Stromal cell of bone marrow (primary cell): ENCODE results near the gene DERA.
"Not testable (repeated sequence)": the region's sequence is repeated elsewhere in the genome, so short reads cannot be mapped to it uniquely, and the experiment has no call there.

ENCODE experiments used
- DNase-seq: peaks from one replicate; pipeline ENCODE4 v3.0.0-alpha.2; 2012; ENCODE audit warnings: low read depth

The DERA gene

GRCh38 chr12:15910864-15911721, at the start of gene DERA:
TSS of gene DERA (plus strand) at chr12:15911332. CDS start at chr12:15911384, 52 bp downstream.
- DNase-seq: peak; percentile 58

DNA sequence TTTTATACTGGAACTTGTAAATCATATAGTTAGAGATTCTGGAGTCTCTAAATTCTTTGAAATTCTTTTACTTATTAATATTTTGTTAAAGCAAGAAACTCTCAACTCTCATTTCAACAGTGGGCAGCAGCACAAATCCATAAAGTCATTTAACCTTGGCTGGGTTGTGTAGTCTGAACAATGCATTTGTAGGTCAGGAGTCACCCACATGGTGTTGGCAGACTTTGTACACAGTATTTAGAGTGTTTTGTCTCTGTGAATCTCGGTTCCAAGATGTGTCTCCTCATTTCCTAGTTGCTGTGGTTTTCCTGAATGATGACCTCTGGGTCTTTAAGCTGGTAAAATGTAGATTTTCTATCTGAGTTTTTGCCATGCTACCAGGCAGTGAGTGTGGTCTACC, 49.7 kb upstream of the DERA start:
- DNase-seq: no peak

DNA sequence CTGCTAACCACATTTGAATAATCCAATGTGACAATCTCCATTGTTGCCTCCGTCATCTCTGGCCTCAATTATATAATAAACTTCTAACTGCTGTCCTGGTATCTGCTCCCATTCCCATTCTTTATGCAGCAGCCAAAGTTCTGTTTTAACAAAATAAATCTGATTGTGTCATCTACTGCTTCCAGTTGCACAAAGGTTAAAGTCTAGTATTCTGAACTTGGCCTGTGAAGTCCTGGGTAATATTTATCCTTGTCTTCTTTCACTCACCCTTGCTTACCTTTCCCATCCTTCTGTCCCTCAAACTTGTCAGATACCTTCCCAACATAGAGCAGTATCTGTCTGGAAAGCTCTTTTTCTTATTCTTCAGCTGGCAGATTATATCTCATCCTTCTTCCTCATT, 48.3 kb upstream of the DERA start:
- no peak for DNase-seq

- no peak for DNase-seq
These were observed 47.8 kb upstream of the DERA start for GRCh38 chr12:15863372-15863771.

GRCh38 chr12:15863984-15864383, 47.1 kb upstream of the DERA start:
- no peak for DNase-seq

DNA sequence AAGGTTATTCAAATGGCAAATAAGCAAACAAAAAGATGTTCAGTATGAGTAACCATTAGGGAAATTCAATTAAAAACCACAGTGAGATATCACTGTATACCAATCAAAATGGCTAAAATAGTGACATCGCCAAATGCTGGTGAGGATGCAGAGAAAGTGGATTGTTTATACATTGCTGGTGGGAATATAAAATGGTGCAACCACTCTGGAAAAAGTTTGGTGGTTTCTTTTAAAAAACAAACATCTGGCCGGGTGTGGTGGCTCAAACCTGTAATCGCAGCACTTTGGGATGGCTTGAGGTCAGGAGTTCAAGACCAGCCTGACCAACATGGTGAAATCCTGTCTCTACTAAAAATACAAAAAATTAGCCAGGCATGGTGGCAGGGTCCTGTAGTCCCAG, 42.9 kb upstream of the DERA start:
- DNase-seq: no peak

GRCh38 chr12:15873556-15873955, 37.6 kb upstream of the DERA start:
- DNase-seq: no peak

- not testable (repeated sequence) for DNase-seq
These were observed 36.5 kb upstream of the DERA start for GRCh38 chr12:15874556-15875145.

DNA sequence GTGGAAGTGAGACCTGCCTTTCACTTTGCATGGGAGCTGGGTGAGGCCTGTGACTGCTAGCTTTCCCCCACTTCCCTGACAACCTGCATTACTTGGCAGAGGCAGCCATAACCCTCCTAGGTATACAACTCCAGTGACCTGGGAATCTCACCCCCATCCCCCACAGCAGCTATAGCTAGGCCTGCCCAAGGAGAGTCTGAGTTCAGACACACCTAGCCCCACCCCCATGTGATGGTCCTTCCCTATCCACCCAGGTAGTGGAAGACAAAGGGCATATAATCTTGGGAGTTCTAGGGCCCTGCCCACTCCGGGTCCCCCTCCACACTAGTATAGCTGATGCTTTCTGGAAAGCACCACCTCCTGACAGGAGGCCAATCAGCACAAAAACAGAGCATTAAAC, 35.3 kb upstream of the DERA start:
- no peak for DNase-seq

DNA sequence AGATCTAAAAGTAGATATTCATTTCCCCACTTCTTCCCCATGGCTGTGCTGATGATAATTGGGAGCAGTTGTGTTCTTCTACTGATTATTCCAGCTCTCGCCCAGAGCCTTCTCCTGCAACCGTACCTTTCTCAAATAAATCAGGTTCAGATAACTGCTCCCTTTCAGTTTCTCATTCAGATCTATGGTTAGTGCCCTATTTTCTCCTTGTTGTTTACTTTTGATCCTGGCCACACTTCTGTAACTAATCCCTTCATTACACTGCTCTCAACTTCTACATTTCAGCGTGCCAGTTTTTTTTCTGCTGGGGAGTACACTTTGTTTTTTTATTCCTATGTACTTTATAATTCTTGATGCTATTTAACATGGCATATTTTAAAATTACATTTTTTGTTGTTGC, 31.7 kb upstream of the DERA start:
- DNase-seq: no peak

DNA sequence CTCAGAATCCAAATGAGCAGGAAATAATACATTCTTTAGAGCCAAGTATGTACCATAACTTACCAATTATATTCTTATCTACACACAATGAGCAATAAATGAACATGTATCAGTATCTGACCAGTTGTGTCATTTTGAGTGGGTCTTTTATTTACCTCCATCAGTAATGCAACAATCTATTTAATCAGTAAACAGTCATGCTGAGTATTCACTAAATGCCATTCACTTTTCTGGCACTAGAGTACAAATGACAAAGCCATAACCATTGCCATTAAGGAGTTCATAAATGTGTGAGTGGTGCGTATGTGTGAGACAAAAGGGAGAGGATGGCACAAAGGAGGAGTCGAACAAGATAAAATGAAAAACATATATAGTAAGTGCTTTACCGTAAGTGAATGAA, 30.4 kb upstream of the DERA start:
- DNase-seq: no peak

DNA sequence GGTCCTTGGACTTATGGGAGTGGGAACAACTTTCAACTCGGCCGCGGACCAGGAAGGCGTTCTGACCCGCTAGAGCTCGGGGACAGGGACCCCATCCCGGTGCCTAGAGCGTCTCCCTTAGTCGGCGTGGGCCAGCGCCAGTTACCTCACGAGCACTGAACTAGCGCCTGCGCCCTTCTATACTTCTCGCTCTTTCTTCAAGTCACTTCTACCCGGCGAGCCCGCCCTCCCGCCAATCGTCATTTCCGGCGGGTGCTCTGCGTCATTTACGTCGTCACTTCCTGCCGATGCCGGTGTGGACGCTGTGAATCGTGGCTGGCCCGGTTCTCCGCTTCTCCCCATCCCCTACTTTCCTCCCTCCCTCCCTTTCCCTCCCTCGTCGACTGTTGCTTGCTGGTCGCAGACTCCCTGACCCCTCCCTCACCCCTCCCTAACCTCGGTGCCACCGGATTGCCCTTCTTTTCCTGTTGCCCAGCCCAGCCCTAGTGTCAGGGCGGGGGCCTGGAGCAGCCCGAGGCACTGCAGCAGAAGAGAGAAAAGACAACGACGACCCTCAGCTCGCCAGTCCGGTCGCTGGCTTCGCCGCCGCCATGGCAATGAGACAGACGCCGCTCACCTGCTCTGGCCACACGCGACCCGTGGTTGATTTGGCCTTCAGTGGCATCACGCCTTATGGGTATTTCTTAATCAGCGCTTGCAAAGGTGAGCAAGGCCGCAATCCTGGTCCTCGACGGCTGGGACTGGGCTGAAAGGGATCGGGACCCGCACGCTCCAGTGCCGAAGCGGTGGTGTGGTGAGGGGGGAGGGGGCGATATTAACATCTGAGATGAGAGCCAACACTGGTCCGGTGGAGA, 28.8 kb upstream of the DERA start, which contains the start of gene STRAP:
TSS of gene STRAP (plus strand) at position 270 of the 854 bp plus-strand sequence. CDS start at position 591, 321 bp downstream.
- peak; percentile 94 for DNase-seq

- DNase-seq: no peak
These were observed 27.6 kb upstream of the DERA start for GRCh38 chr12:15883536-15883935.

DNA sequence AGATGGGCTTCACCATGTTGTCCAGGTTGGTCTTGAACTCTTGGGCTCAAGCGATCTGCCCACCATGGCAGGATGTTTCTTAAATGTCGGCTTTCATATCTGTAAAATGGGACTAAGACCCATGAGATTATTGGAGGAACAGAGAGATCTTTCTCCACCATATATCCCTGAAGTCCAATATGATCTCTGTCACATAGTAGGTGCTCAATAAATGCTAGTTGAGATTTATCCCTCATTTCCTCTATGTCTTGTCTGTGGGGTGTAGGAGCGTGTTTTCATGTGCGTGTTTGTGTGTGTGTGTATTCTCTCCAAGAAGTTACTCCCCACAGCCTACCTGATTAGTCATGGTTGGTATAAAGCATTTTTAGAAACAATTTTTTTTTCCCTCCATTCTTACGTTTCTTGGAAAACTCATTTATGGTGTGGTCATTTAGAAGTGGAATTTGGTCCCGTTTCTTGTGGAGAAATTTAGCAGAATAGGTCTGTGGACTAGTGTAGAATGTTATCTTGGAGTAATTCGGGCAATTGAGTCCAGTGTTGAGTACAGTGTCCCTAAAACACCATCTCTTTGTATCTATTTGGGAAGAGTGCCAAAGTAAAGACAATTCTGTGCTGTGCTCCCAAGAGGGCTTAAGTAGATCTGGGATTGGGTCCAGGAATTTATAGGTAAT, 24.6 kb upstream of the DERA start:
- no peak for DNase-seq

DNA sequence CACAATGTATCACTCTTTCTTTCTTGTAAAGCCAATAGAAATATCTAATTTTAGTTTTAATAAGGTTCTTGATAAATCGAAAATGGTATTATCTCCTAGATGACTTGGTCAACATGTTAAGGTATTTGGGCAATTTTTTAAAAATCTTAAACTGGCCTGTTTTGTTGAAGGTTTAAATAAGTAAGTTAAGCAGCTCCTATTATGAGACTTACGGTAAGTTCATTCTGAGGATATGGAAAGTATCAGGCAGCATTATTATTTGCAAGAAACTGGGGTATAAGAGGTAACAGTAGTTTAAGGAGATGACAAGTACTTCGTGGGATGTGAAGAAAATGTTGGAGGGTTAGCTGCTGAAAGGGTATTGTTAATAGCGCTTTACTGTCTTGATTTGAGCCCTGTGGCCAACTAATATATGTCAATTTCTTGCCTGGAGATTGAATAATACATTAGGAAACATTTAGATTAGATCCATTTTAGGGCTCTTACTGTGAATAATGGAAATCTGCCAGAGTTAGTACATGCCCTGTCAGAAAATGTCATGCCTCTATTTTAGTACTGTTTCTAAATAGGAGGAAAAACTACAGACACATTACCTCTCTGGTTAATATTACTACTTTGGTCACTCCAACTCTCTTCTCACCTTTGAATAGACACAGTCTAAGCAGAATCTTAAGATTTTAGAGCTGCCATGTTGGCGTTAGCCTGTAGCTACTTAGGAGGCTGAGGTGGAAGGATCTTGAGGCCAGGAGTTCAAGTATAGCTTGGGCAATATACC, 23.9 kb upstream of the DERA start:
- no peak for DNase-seq

DNA sequence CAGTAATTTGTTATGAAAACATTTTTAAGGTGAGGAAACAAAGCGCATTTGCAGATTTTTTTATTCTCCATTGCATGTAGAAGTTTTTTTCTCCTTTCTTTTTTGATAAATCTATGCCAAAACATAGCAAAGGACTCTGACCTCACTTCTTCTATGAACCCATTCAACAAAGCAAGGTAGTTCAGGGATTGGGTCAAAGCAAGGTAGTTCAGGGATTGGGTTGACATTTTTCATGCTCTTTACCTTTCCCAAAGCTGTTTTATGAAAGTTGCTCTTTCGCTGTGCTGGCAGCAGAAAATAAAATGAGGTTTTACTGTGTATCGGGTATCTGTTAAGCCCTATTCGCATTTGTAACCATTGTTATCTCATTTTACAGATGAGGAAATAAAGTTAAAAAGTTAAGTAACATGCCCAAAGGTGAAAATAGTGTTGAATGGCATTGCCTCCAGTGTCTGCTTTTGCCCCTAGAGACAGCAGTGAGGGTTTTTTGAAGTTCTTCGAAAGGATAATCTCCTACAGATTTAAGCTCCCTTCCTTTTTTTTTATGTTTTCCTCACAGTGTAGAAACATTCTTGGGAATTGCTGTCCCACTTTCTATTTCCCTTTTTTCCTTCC, 18.4 kb upstream of the DERA start:
- DNase-seq: no peak

DNA sequence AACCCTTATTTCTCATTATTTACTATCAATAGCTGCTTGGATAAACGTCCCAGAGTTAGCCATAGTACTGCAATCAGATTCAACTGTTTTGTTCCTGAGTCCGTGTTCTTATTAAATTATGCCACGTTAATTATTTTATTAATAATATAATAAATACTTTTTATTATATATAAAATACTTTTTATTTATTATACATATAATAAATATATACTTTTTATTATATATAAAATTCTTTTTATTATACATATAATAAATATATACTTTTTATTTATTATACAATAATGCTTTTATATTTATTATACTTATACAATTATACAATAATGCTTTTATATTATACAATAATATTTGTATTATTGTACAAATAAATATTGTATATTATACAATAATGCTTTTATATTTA, 17.9 kb upstream of the DERA start:
- no peak for DNase-seq

GRCh38 chr12:15896867-15897266, 14.3 kb upstream of the DERA start:
- no peak for DNase-seq

- DNase-seq: no peak
These were observed 13.7 kb upstream of the DERA start for GRCh38 chr12:15897433-15897832.

DNA sequence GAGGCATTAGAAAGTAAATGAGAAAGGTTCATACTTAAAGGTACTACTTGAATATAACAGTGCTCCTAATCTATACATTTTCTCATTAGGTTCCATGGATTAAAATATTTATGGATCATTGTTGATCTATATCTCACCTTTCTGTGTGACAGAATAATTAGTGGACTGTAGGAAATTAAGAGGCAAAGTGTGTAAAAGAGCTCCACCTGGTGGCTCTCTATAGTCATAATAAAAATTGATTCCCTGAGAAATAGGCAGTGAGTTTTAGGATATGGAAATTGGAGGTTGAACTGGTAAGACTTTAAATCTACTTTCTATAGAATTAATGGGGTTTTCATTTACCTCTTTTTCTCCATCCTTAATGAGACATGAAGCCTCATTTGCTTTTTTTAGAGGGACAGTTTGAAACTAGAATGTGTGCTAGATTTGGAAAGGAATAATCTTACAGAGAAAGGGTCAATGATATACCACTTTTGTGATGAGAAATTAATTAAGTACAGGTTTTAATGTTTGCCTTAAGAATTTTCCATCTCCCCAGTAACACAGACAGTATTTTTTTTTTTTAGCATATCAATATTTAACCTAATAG, 11.8 kb upstream of the DERA start:
- DNase-seq: no peak
